Liver (tissue), 3 donors: Measurements from ENCODE around the gene PCYT2.

Source experiments
- EGR1 ChIP-seq, 2 donors: IDR thresholded peaks; 2 replicates each; pipeline ENCODE4 v1.6.1; 2016 to 2018; ENCODE audit warnings: antibody characterized with exemption in 2 of 2, low read depth in 2 of 2
- GABPA ChIP-seq, 2 donors: IDR thresholded peaks in 1 of 2; conservative IDR thresholded peaks in 1 of 2; 2 replicates each; pipeline ENCODE4 v1.6.1; 2016; ENCODE audit warnings: antibody characterized with exemption in 2 of 2, mild to moderate bottlenecking in 1 of 2, moderate library complexity in 1 of 2
- JUND ChIP-seq, 2 donors: IDR thresholded peaks; 2 replicates each; pipeline ENCODE4 v1.6.1; 2016; ENCODE audit warnings: antibody characterized with exemption in 2 of 2
- RAD21 ChIP-seq, 2 donors: IDR thresholded peaks; 2 replicates each; pipeline ENCODE4 v1.6.1; 2016; ENCODE audit warnings: antibody characterized with exemption in 2 of 2, mild to moderate bottlenecking in 2 of 2
- SP1 ChIP-seq: IDR thresholded peaks from 2 replicates; pipeline ENCODE4 v1.6.1; 2018; ENCODE audit warnings: antibody characterized with exemption, mild to moderate bottlenecking
- TAF1 ChIP-seq: conservative IDR thresholded peaks from 2 replicates; pipeline ENCODE4 v1.6.1; 2016; ENCODE audit warnings: antibody characterized with exemption, mild to moderate bottlenecking
- YY1 ChIP-seq: IDR thresholded peaks from 2 replicates; pipeline ENCODE4 v1.6.1; 2016; ENCODE audit warnings: antibody characterized with exemption, mild to moderate bottlenecking
- TF ChIP-seq, protein P1 (sequence below): fragments of 150-350 bp; IDR thresholded peaks from 2 replicates; pipeline ENCODE4 v1.5.1; 2017; ENCODE audit warnings: improper control_type of control experiment, low read depth, low read length; ENCODE audit not compliant: missing input control
- TF ChIP-seq, protein P2 (sequence below): IDR thresholded peaks from 2 replicates; pipeline ENCODE4 v1.6.1; 2016; ENCODE audit warnings: antibody characterized with exemption
- TF ChIP-seq, protein P3 (sequence below): IDR thresholded peaks from 2 replicates; pipeline ENCODE4 v1.6.1; 2016; ENCODE audit warnings: antibody characterized with exemption
- TF ChIP-seq, protein P4 (sequence below): IDR thresholded peaks from 2 replicates; pipeline ENCODE4 v1.6.1; 2016; ENCODE audit warnings: antibody characterized with exemption, mild to moderate bottlenecking
- TF ChIP-seq, protein P5 (sequence below): IDR thresholded peaks from 2 replicates; pipeline ENCODE4 v1.6.1; 2016; ENCODE audit warnings: antibody characterized with exemption
- donor health status: healthy.
- donor health status: healthy.

DNA sequence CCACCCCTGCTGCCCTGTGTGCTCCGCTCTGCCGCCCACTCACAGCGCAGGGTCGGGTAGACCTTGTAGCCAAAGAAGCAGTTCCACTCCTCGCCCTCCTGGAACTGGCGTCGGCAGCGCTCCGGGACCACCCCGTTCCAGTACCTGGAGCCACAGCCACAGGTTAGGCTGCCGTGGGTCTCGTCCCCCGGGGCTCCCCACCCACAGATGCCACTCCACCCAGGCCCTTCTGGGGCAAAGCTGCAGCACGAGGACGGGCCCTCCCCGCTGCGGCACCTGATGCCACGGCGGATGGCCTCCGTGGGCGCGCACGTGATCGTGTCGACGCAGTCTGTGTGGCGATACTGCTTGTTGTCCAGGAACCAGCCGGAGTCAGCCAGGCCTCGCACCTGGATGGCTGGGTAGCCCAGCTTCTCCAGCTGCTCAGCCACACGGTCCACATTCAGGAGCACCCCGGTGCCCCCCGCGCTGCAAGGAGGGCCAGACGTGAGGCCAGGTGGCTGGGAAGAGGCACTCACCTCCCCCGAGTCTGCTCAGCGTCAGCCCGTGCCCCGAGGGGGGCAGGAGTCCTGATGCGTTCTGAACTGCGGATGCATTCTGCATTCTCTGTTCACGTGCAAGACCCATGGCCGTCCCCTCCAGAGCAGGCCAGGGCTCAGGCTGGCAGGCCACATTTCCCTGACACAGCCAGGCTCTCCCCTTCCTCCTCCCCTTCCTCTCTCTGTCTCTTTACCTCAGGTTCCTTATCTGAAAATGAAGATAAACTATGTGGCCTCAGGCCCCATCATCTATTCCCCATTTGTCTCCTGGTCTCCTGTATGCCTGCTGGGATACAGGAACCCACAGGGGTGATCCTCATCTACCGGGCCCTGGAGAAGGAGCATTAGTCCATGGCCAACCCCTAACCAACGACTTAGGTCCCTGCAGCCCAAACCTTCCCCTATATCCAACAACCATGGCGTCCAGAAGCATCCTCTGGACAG is 45.7 kb upstream of the PCYT2 start:
- TF ChIP-seq TAF1 (no peak), RAD21 (IDR thresholded peaks at IDR 0.05) (no peak), EGR1 (IDR thresholded peaks at IDR 0.05; ENCODE audit: low read depth in 2 of 2) (no peak), GABPA (IDR thresholded peaks at IDR 0.05 in 1 of 2, conservative IDR thresholded peaks at IDR 0.05 in 1 of 2) (no peak), YY1 (no peak), SP1 (no peak), JUND (IDR thresholded peaks at IDR 0.05) (no peak)
- TF ChIP-seq, protein P1, sequence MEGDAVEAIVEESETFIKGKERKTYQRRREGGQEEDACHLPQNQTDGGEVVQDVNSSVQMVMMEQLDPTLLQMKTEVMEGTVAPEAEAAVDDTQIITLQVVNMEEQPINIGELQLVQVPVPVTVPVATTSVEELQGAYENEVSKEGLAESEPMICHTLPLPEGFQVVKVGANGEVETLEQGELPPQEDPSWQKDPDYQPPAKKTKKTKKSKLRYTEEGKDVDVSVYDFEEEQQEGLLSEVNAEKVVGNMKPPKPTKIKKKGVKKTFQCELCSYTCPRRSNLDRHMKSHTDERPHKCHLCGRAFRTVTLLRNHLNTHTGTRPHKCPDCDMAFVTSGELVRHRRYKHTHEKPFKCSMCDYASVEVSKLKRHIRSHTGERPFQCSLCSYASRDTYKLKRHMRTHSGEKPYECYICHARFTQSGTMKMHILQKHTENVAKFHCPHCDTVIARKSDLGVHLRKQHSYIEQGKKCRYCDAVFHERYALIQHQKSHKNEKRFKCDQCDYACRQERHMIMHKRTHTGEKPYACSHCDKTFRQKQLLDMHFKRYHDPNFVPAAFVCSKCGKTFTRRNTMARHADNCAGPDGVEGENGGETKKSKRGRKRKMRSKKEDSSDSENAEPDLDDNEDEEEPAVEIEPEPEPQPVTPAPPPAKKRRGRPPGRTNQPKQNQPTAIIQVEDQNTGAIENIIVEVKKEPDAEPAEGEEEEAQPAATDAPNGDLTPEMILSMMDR: no peak
- TF ChIP-seq, protein P2, sequence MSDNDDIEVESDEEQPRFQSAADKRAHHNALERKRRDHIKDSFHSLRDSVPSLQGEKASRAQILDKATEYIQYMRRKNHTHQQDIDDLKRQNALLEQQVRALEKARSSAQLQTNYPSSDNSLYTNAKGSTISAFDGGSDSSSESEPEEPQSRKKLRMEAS: no peak
- TF ChIP-seq, protein P3, sequence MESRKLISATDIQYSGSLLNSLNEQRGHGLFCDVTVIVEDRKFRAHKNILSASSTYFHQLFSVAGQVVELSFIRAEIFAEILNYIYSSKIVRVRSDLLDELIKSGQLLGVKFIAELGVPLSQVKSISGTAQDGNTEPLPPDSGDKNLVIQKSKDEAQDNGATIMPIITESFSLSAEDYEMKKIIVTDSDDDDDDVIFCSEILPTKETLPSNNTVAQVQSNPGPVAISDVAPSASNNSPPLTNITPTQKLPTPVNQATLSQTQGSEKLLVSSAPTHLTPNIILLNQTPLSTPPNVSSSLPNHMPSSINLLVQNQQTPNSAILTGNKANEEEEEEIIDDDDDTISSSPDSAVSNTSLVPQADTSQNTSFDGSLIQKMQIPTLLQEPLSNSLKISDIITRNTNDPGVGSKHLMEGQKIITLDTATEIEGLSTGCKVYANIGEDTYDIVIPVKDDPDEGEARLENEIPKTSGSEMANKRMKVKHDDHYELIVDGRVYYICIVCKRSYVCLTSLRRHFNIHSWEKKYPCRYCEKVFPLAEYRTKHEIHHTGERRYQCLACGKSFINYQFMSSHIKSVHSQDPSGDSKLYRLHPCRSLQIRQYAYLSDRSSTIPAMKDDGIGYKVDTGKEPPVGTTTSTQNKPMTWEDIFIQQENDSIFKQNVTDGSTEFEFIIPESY: no peak
- TF ChIP-seq, protein P4, sequence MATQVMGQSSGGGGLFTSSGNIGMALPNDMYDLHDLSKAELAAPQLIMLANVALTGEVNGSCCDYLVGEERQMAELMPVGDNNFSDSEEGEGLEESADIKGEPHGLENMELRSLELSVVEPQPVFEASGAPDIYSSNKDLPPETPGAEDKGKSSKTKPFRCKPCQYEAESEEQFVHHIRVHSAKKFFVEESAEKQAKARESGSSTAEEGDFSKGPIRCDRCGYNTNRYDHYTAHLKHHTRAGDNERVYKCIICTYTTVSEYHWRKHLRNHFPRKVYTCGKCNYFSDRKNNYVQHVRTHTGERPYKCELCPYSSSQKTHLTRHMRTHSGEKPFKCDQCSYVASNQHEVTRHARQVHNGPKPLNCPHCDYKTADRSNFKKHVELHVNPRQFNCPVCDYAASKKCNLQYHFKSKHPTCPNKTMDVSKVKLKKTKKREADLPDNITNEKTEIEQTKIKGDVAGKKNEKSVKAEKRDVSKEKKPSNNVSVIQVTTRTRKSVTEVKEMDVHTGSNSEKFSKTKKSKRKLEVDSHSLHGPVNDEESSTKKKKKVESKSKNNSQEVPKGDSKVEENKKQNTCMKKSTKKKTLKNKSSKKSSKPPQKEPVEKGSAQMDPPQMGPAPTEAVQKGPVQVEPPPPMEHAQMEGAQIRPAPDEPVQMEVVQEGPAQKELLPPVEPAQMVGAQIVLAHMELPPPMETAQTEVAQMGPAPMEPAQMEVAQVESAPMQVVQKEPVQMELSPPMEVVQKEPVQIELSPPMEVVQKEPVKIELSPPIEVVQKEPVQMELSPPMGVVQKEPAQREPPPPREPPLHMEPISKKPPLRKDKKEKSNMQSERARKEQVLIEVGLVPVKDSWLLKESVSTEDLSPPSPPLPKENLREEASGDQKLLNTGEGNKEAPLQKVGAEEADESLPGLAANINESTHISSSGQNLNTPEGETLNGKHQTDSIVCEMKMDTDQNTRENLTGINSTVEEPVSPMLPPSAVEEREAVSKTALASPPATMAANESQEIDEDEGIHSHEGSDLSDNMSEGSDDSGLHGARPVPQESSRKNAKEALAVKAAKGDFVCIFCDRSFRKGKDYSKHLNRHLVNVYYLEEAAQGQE: no peak
- TF ChIP-seq, protein P5, sequence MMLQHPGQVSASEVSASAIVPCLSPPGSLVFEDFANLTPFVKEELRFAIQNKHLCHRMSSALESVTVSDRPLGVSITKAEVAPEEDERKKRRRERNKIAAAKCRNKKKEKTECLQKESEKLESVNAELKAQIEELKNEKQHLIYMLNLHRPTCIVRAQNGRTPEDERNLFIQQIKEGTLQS: no peak
